Smooth muscle cell (in vitro differentiated cells): Measurements from ENCODE around the gene HSD17B4. TPM values are rescaled to one million over a fixed set of nuclear protein-coding genes. Genes with fewer than 3 reads are reported as not detected.

Experiments
- DNase-seq: peaks from one replicate; lab custom pipeline; 2025; ENCODE audit not compliant: unreplicated experiment; lab: John Stamatoyannopoulos, UW
- H2AFZ ChIP-seq: fragments of 200-600 bp; sonication (generic); 2 replicates; pipeline ENCODE4 v1.6.0; 2016; ENCODE audit warnings: antibody characterized with exemption, low read depth, mild to moderate bottlenecking
- H3F3A ChIP-seq: fragments of 200-600 bp; sonication (generic); 2 replicates; pipeline ENCODE4 v1.6.0; 2017; ENCODE audit warnings: antibody characterized with exemption, low read depth
- H3K27ac ChIP-seq: fragments of 200-600 bp; sonication (generic); 2 replicates; pipeline ENCODE4 v1.5.1; 2016; ENCODE audit warnings: low read depth, mild to moderate bottlenecking
- H3K27me3 ChIP-seq: fragments of 200-600 bp; sonication (generic); 2 replicates; pipeline ENCODE4 v1.6.1; 2016; ENCODE audit warnings: low read depth, mild to moderate bottlenecking
- H3K36me3 ChIP-seq: fragments of 200-600 bp; sonication (generic); 2 replicates; pipeline ENCODE4 v1.5.1; 2016; ENCODE audit warnings: low read depth
- H3K4me1 ChIP-seq: fragments of 200-600 bp; sonication (generic); 2 replicates; pipeline ENCODE4 v1.5.1; 2016; ENCODE audit warnings: low read depth
- H3K4me2 ChIP-seq: fragments of 200-600 bp; sonication (generic); 2 replicates; pipeline ENCODE4 v1.6.0; 2016; ENCODE audit warnings: mild to moderate bottlenecking
- H3K4me3 ChIP-seq: fragments of 200-600 bp; sonication (generic); 2 replicates; pipeline ENCODE4 v1.5.1; 2016; ENCODE audit warnings: mild to moderate bottlenecking
- H3K79me2 ChIP-seq: fragments of 200-600 bp; sonication (generic); 2 replicates; pipeline ENCODE4 v1.6.0; 2016; ENCODE audit warnings: low read depth, mild to moderate bottlenecking
- H3K9ac ChIP-seq: fragments of 200-600 bp; sonication (generic); 2 replicates; pipeline ENCODE4 v1.6.0; 2016; ENCODE audit warnings: low read depth
- H3K9me3 ChIP-seq: fragments of 200-600 bp; sonication (generic); replicated peaks from 2 replicates; pipeline ENCODE4 v1.5.1; 2016; ENCODE audit warnings: low read depth
- H4K20me1 ChIP-seq: fragments of 200-600 bp; sonication (generic); 2 replicates; pipeline ENCODE4 v1.6.0; 2016; ENCODE audit warnings: low read depth
- CTCF ChIP-seq: fragments of 200-600 bp; sonication (generic); IDR thresholded peaks from 2 replicates; pipeline ENCODE4 v1.5.1; 2017; ENCODE audit warnings: borderline replicate concordance, mild to moderate bottlenecking, antibody characterized with exemption; ENCODE audit not compliant: insufficient read depth, poor library complexity, severe bottlenecking
- WGBS: methylation state at CpG from one replicate; pipeline ENCODE4 v1.1.7; 2016; ENCODE audit warnings: low lambda C conversion rate; 5-methylcytosine and 5-hydroxymethylcytosine counted together
- polyA plus RNA-seq: library from polyadenylated mRNA; unstranded; fragments of >200 nt; fragmentation: Nextera tagmentation; extraction: Ambion mirVana; gene quantifications from 2 replicates; pipeline ENCODE4 v1.2.1, GENCODE V29; 2016
- total RNA-seq: library from RNA; depleted of rRNA; stranded (reverse); fragments of >200 nt; gene quantifications from 2 replicates; pipeline ENCODE4 v1.2.3, GENCODE V29; 2014

Gene HSD17B4
- total and polyA plus RNA-seq, 2 experiments from 2014 or later: 64.5 to 116 TPM

- peaks cover 7% of the 10 kb centered on the region for H3K4me1 ChIP-seq
- H3F3A ChIP-seq: no peaks in the 10 kb centered on the region
- H4K20me1 ChIP-seq: no peaks in the 10 kb centered on the region
- 24% methylated on average over 6 of the region's 6 CpGs for WGBS
- H3K79me2 ChIP-seq: peaks cover 18% of the 10 kb centered on the region
- H3K27me3 ChIP-seq: no peaks in the 10 kb centered on the region
- no peak for TF ChIP-seq CTCF
- H2AFZ ChIP-seq: peak overlapping the region; percentile 95
- no peaks in the 10 kb centered on the region for H3K36me3 ChIP-seq
- no peaks in the 10 kb centered on the region for H3K9me3 ChIP-seq
- no peak overlapping the region for H3K27ac ChIP-seq
- no peak for DNase-seq
- H3K9ac ChIP-seq: no peak overlapping the region
- H3K4me2 ChIP-seq: peak overlapping the region; percentile 85
- peak overlapping the region; percentile 93 for H3K4me3 ChIP-seq
Measured at GRCh38 chr5:119452060-119452372, 281 bp upstream of the HSD17B4 start.

- H2AFZ ChIP-seq: peak overlapping the region; percentile 95
- WGBS: 1% methylated on average over 12 of the region's 12 CpGs
- DNase-seq: no peak
- peak overlapping the region; percentile 93 for H3K4me3 ChIP-seq
- no peaks in the 10 kb centered on the region for H3K9me3 ChIP-seq
- H3K9ac ChIP-seq: peak overlapping the region; percentile 77
- no peaks in the 10 kb centered on the region for H3F3A ChIP-seq
- H3K4me2 ChIP-seq: peak overlapping the region; percentile 85
- H3K4me1 ChIP-seq: peaks cover 7% of the 10 kb centered on the region
- H3K79me2 ChIP-seq: peaks cover 18% of the 10 kb centered on the region
- no peaks in the 10 kb centered on the region for H4K20me1 ChIP-seq
- no peak for TF ChIP-seq CTCF
- H3K36me3 ChIP-seq: no peaks in the 10 kb centered on the region
- H3K27ac ChIP-seq: peak overlapping the region; percentile 51
- H3K27me3 ChIP-seq: no peaks in the 10 kb centered on the region
Measured at GRCh38 chr5:119453040-119453373, 710 bp downstream of the HSD17B4 start.

GRCh38 chr5:119454171-119454570 lies 1.9 kb downstream of the HSD17B4 start:
- peaks cover 23% of the 10 kb centered on the region for H3K79me2 ChIP-seq
- TF ChIP-seq CTCF: no peak

GRCh38 chr5:119458911-119459632 lies 6.8 kb downstream of the HSD17B4 start:
- Histone ChIP-seq H3K4me2 (no peak overlapping the region), H3K27ac (no peak overlapping the region), H3K27me3 (no peaks in the 10 kb centered on the region), H3K9me3 (no peaks in the 10 kb centered on the region), H3K4me3 (no peak overlapping the region), H3K4me1 (no peaks in the 10 kb centered on the region), H4K20me1 (no peaks in the 10 kb centered on the region), H3K36me3 (no peaks in the 10 kb centered on the region), H3F3A (no peaks in the 10 kb centered on the region), H3K9ac (no peak overlapping the region), H2AFZ (no peak overlapping the region), H3K79me2 (peaks cover 30% of the 10 kb centered on the region)
- no peak for TF ChIP-seq CTCF
- 50% methylated on average over 4 of the region's 4 CpGs for WGBS
- no peak for DNase-seq

More at GRCh38 chr5:119454171-119454570, 1.9 kb downstream of the HSD17B4 start:
- Histone ChIP-seq H3K4me3 (peak overlapping the region; percentile 93), H3K9ac (no peak overlapping the region), H3K27me3 (no peaks in the 10 kb centered on the region), H3K9me3 (no peaks in the 10 kb centered on the region), H3F3A (no peaks in the 10 kb centered on the region), H4K20me1 (no peaks in the 10 kb centered on the region), H3K27ac (no peak overlapping the region), H2AFZ (no peak overlapping the region), H3K36me3 (no peaks in the 10 kb centered on the region), H3K4me1 (peaks cover 7% of the 10 kb centered on the region), H3K4me2 (no peak overlapping the region)
- no peak for DNase-seq
- WGBS: 92% methylated on average over 3 of the region's 3 CpGs
